Activated CD8-positive, alpha-beta memory T cell treated with anti-CD3 and anti-CD28 coated beads for 4 hours (primary cell): ENCODE data around the gene NXPH3.

Experiments used
- DNase-seq, 2 donors: peaks; one replicate each; pipeline ENCODE4 v3.0.0-alpha.2; 2020; ENCODE audit warnings: low read depth in 2 of 2

The NXPH3 gene

DNA sequence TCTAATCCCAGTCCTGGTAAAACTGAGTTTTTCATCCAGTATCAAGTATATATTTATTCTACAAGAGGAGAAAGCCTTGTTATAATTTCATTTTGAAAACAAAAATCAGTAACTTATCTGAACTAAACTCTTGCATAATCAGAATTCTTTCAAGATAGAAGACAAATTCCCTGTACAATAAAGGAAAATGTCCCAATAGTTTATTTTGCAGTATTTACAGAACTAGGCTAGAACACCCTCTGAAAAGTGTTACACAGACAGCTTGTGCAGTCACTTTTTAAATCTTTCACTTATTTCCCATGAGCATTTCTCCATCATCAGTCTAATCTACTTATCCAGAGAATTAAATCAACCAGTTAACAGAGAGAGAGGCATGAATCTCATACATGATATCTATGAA, 53.8 kb downstream of the NXPH3 start:
- no peak for DNase-seq

GRCh38 chr17:49630113-49630900, 54.6 kb downstream of the NXPH3 start:
- DNase-seq, result no peak

DNA sequence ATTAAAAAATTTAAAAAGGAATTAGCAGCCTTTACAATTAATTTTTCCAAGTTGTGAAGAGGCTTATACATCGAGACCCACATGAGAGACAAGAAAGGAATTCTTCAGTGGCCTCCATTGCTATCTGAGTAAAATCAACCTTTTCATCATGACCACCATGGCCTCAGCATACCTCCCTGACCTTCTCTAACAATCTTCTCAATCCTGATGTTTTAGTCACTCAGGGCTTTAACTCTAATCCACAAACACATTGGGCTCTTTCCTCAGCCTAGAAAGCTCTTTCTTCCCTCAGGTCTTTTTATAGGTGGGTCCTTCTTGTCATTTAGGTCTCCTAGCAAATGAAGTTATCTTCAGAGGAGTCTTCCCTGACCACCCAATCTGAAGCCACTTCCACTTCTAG, 55.8 kb downstream of the NXPH3 start:
- no peak for DNase-seq
